OCI-LY7 (cell line): Measurements from ENCODE around the gene CNTRL.

Source experiments
- EZH2phosphoT487 ChIP-seq: fragments of 200-600 bp; sonication (generic); IDR thresholded peaks from 2 replicates; pipeline ENCODE4 v1.6.1; 2018; ENCODE audit warnings: low read depth, borderline replicate concordance, mild to moderate bottlenecking, mixed run types, antibody characterized with exemption, low read length, moderate library complexity, mixed read lengths
- TF ChIP-seq, protein P1 (sequence below): fragments of 200-600 bp; sonication (generic); conservative IDR thresholded peaks from 2 replicates; pipeline ENCODE4 v1.5.1; 2014; ENCODE audit warnings: mild to moderate bottlenecking, antibody characterized with exemption, low read length, moderate library complexity, mixed read lengths

DNA sequence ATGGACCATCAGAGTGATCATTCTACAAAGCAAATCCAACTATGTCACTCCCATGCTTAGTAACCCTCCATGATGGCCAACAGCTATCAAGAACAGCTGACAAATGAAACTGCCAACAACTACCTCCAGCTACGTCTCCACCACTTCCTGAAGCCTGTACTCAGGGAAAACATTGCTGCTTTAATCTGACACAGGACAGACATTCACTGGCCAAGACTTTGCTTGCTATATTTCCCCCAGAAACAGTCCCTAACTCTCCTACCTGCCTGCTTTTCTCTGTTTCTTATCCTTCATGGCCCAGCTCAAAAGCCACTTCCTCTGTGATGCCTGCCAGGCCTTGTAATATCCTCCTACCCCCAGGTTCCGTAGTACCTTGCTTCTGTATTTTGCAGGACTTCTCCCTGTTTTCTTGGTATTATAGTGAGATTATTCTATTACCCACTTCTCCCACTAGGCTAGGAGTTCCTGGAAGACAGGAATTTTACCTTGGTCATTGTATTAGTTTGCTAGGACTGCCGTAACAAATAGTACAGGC is 141.6 kb downstream of the CNTRL start:
- TF ChIP-seq, protein P1, sequence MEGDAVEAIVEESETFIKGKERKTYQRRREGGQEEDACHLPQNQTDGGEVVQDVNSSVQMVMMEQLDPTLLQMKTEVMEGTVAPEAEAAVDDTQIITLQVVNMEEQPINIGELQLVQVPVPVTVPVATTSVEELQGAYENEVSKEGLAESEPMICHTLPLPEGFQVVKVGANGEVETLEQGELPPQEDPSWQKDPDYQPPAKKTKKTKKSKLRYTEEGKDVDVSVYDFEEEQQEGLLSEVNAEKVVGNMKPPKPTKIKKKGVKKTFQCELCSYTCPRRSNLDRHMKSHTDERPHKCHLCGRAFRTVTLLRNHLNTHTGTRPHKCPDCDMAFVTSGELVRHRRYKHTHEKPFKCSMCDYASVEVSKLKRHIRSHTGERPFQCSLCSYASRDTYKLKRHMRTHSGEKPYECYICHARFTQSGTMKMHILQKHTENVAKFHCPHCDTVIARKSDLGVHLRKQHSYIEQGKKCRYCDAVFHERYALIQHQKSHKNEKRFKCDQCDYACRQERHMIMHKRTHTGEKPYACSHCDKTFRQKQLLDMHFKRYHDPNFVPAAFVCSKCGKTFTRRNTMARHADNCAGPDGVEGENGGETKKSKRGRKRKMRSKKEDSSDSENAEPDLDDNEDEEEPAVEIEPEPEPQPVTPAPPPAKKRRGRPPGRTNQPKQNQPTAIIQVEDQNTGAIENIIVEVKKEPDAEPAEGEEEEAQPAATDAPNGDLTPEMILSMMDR, result no peak
- no peak for TF ChIP-seq EZH2phosphoT487
